Measurements from ENCODE around the gene AGTR1.

Gene AGTR1

DNA sequence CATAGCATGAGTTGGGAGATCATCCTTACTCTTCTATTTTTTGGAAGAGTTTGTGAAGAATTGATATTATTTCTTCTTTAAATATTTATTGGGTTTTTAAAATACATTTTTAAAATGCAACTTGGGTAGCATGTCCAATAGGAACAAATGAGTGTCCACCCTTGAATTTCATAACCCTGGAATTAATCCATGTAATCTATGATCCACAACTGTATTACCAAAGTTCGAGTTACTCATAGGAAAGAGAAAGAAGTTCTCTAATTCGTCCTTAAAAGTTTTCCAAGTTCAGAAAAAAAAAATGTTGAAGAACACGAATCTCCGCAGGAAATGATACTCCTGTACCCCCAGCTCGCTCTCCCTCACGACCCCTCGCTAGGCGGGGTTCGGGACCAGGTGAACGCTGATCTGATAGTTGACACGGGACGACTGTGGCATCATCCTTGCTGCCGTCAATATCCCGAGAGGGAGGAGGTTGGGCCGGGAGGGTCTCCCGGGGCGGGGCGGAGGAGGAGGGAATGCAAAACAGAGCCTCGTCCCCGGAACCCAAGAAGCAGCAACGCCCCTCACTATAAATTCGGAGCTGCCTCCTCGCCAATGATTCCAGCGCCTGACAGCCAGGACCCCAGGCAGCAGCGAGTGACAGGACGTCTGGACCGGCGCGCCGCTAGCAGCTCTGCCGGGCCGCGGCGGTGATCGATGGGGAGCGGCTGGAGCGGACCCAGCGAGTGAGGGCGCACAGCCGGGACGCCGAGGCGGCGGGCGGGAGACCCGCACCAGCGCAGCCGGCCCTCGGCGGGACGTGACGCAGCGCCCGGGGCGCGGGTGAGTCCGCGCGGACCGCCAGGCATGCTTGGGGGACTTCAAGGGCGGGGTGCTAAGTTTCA lies at the start of gene AGTR1:
AGTR1 (plus strand) TSS at position 598 of the 884 bp plus-strand sequence. CDS start 43,133 bp downstream, outside the sequence.
- DNase-seq = no peak

DNA sequence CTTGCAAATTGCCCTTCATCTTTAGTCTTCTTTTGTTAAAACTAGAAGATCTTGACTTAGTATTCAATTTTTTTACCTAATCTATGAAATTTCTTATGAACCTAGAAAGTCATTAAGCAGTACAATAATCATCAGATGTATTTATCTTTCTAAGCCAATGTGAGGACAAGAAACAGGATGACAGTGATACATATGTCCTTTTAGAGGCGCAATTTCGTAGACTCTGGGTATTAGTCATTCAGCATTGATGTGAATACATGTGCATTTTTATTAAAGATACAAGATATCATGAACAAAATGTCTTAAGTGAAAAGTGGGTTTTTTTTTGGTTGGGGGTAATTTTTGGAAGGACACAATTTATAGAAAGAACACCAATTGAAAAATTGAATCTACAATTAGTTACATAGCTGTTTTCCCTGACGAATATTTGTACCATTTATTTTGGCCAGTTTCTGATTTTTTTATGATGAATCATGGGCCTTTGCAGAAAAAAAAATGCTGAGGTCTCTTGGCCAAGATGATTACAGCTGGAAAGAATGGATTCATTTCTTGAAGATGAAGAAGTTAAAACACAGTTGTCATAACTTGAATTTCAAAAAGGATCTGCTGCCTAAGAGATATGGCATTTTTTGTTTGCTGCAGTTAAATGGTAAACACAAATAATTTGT lies 48.9 kb upstream of the AGTR1 start:
- no peak for DNase-seq

DNA sequence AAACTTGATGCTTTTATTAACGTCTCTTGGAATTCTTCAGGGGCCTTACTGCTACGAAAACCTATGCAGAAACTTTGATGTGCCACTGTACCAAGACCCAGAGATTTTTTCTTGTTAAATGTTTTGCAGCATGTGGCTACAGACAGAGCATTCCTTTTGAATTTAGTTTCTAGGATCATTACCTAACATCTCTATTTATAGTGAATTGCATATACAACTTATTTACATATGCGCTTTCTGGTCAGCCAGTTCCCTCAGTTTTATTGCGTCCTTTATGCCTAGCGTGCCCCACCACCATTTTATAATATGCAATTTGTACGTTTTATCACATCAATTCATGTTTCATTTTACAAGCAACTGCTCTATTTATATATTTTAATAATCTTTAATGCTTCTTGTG lies 46.2 kb upstream of the AGTR1 start:
- no peak for DNase-seq

DNA sequence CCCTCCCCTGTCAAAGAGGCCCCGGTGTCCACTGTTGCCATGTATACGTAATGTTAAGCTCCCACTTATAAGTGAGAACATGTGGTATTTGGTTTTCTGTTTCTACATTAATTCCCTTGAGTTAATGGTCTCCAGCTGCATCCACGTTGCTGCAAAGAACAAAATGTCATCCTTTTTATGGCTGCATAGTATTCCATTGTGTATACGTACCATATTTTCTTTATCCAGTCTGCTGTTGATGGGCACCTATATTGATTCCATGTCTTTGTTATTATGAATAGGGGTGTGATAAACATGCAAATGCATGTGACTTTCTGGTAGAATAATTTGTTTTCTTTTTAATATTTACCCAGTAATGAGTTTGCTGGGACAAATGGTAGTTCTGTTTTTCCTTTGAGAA lies 43.3 kb upstream of the AGTR1 start:
- DNase-seq = no peak

DNA sequence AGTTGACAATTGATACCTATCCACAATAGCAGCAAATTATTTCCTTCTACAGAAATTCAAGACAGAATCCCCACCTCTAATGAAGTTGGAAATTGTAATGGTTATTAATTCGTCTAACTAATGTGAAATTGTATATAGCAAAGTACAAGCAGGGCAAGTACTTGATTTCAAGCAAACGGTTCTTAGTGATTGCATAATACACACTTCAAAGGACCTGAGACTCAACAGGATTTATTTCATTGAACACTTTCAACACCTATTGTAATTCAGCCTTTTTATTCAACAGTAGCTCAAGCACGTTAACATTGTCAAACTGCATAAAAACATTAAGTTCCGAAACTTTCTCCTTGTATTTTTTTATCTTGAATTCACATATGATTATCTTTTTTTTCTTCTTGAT lies 40.2 kb upstream of the AGTR1 start:
- DNase-seq = no peak

DNA sequence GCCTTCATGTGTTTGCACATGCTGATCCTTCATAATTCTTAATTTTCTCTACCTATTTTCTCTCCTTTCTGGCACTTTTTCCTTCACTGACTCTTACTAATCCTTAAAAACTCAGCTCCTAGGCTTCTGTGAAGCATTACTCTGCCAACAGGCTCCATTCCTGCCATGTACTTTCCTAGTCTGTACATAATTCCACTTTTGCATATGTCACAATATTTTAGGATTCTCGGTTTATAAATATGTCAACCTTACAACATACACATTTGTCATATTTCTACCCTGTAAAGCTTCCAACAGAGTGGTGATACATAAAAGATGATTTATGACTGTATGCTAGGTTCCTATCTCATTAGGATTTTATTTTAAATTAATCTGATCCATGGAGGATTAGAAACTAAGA lies 38.2 kb upstream of the AGTR1 start:
- no peak for DNase-seq

DNA sequence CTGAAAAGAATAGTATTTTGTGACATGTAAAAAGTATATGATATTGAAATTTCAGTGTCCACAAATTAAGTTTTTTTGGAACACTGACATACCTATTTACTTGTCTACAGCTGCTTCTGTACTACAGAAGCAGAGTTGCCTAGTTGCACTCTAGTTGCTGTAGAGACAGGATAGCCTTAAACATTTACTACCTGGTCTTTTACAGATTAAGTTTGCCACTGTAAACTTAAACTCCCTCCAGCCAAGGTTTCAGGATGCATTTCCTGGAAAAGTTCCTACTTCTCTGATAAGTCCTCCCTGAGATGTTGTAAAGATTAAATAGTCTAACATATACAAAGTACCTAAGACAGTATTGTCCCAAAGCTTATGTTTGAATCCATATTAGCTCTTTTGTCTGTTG lies 17.4 kb upstream of the AGTR1 start:
- no peak for DNase-seq

DNA sequence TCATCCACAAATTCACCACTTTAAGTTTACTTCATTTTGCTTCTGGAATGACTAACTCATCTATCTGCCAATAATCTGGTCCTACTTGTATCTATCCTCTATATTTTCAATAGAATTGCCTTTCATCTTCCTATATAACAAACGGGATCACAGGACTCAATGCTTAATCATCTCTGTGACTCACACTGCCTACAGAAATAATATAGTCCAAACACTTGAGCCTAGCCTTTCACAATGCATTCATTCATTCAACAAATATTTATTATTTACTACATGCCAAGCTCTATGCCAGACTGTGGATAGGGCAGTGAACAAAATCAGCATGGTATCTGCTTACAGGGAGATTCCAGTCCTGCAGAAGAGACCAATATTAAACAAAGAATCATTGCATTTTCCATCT lies 16.6 kb upstream of the AGTR1 start:
- no peak for DNase-seq

DNA sequence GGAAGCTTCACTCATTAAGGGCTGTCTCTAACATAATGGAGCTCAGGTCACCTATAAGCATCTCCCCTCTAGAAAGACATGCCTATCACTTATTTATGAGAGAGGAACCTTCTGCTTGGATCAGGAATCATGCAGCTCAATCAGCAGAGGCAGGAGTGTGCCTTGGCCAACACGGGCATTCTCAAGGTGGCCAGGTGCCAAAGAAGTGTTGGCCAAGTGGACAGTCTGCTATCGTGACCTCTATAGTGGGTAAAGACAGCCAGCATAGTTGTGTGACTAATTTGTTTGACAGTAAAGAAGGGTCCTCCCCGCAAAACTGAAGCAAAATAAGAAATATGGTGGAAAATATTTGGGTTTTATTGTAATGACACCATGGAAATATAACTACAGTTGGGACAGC lies 14.7 kb upstream of the AGTR1 start:
- DNase-seq = no peak

DNA sequence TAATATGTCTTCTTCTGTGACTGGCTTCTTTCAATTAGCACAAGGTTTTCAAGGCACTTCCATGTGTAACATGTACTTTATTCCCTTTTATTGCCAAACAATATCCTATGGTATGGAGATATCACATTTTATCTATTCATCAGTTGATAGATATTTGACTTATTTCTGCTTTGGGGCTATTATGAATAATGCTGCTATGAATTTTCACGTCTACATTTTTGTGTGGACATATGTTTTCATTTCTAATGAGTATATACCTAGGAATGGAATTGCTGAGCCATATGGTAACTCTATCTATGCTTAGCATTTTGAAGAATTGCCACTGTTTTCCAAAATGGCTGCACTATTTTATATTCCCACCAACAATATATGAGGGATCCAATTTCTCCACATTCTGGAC lies 3.6 kb upstream of the AGTR1 start:
- no peak for DNase-seq

DNA sequence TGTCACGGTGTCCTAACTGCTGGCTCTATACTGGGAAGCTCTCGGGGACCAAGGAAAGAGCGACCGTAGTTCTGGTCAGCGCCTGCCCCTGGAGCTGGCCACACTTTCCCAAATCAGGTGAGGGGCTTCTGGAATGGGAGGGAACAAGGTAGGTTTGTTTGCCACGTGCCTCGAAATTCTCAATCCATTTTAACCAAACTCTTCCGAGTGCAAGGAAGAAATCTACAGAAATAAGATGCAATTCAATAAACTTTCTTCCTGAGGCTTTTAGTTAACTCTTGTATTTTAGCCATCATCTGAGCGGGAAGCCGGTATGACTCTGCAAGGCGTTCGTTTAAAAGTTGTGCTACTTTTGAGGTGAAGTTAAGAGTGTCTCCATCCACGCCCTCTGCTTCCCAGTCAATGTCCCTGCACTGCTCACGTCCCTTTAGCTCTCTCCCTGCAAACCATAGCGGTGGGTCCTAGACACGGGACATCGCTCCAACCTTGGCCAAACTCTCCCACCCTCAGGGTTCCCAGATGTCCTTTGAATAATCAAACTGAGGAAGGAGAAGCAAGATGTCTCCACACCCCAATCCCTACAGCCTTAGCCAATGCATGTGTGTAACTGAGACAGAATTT lies 597 bp downstream of the AGTR1 start:
- DNase-seq = no peak

DNA sequence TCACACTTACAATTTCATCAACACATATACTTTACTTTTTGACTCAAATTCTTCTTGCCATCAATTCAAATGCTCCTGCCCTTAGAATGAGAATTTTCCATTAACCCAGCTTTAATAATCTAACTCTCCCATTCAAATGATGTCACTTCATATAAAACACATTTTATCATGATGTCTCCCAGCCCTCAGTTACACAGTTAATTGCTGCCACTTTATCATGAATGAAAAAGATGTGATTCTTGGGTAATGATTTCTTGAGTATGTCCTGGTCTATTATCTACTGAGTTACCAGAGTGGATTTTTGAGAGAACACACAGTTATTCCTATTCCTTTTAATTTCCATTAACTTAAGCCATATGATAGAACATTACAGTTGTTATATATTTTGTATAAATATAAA lies 7.6 kb downstream of the AGTR1 start:
- no peak for DNase-seq

DNA sequence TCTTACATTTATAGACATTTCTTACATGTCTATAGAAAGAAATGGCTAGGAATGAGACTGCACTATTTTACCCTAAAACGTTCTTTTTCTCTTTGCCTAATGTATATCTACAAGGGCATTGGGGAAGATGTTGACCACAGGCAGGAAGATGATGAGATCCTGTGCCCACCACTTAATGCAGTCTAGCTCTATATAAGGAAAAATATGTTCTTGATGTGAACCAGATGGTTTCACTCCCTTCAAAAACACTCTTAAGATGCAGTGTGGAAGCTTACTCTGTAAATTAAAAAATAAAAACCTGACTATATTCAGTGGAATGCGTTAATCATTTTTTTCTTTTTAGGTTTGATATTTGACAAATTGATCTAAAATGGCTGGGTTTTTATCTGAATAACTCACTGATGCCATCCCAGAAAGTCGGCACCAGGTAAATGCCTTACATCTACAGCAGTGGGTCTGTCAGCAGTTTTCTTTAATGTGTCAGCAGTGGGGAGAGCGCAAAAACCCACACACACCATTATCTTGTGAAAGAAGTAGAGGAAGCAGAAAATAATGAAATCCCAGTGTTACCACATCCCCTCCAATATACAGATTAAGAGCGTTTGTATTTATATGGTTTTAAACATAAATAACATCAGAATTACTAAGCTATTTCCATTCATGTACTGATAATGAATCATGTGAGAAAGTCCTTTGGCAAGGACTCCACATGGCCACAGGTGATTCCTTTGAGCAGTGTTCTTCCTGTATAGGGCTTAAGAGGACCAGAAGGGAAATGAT lies 10.1 kb downstream of the AGTR1 start:
- no peak for DNase-seq

DNA sequence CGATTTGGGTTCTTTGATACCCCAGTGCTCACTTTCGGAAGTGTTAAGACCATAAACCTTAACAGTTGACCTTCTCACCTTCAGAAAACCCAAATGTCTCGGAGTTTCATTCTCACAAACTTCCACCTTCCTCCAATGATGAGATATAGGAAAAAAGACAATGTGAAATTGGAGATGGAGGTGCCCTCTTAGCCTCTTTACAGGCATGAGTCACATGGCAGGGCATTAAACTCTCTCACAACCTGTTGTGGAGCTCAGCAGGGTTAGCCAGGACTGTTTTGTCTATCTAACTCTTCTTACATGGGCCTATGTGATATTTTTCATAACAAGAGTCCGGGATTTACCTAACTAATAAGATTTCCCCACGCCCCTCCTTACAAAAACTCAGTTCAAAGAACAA lies 10.7 kb downstream of the AGTR1 start:
- no peak for DNase-seq

DNA sequence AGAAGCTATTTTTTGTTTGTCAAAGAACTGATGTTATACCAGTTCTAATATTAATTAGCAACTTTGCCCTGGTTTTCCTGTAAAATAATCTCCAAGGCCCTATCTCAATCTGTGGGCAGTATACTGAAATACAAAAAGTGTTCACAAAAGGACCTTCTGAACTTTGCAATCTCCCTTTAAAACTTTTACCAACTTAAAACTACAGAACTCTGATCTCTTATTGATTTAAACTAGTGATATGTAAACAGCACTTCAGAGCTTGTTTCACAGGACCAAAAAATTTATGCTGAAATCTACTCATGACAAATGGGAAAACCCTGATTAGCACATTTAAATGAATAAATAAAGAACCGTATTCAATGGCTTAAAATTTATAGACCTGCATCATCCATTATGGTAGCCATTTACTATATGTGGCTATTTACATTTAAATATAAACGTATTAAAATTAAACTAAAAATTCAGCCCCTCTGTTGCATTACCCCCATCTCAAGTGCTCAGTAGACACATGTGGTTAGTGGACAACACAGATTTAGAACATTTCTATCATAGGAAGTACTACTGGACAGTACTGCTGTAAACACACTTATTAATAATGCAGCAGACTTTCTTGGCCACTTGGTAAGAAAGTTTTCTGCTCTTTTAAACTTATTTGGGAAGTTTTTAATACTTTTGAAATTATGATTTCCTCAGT lies 12.0 kb downstream of the AGTR1 start:
- DNase-seq = no peak

DNA sequence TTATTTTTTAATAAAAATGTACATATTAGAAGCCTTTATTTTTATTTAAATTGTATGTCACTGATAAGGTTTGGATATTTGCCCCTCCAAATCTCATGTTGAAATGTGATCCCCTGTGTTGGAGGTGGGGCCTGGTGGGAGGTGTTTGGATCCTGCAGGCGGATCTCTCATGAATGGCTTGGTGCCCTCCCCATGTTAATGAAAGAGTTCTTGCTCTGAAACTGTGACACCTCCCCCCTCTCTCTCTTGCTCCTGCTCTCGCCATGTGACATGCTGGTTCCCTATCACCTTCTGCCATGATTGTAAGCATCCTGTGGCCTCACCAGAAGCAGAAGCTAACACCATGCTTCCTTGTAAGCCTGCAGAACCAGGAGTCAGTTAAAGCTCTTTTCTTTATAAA lies 13.0 kb downstream of the AGTR1 start:
- DNase-seq = no peak

DNA sequence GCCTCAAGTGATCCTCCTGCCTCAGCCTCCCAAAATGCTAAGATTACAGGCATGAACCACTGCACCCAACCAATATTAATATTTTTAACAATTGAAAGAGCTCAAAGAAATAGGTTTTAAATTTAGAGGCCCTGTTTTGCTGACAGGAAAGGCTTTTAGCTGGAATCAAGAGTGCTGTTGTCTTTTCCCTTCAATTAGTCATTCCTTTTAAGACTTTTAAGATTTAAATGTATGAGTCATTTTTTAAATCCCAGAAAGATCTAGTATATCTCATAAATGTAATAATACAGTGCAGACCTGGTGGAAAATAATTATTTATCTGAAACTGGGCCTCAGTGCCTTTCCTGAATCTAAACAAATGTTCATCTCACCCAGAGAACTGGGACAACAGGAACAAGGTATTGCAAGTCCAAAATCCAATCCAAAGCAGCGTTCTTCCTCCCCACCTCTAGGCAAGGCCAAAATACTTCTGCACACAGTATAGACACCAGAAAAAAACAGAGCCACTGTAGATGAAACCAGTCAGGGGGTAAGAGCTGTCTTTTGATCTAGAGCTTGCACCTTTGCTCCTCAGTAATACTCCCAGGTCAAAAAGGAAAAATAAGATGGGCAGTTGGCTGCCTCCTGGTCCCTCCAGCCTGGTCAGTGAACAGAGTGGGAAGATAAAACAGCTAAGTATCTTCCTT lies 14.4 kb downstream of the AGTR1 start:
- no peak for DNase-seq

DNA sequence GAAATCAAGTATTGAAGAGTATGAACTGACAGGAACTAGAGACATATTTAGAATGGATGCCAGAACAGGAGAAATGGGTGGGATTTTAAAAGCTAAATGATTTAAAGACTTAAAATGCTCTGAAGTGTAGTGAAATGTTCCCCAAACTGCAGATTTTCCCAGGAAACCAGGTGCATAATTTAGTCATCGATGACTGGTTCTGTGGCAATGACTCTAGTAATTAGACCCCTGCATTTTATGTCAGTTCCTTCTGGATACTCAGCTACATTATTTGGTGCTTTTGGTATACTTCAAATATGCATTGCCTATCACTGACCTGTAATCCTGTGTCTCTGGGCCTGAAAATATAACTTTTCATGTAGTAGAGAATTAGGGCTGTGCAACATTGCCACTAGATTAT lies 16.8 kb downstream of the AGTR1 start:
- DNase-seq = no peak

DNA sequence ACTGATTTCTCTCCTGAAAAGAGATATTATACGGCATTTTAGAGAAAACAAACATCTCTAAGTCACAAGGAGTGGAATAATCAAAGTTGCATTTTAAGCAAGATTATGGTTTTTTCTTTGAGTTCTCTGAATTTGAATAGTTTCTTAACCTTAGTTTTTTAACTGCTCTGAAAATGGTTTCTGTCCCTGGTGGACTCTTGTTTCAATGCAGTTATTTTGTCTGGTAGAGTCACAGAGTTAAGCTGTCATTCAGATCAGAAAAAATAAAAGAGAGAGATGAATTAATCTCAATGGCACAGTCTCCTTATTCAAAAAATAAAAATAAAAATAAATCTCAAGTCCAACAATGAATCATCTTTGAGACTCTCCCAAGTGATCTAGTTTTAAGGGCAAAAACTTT lies 19.0 kb downstream of the AGTR1 start:
- no peak for DNase-seq

DNA sequence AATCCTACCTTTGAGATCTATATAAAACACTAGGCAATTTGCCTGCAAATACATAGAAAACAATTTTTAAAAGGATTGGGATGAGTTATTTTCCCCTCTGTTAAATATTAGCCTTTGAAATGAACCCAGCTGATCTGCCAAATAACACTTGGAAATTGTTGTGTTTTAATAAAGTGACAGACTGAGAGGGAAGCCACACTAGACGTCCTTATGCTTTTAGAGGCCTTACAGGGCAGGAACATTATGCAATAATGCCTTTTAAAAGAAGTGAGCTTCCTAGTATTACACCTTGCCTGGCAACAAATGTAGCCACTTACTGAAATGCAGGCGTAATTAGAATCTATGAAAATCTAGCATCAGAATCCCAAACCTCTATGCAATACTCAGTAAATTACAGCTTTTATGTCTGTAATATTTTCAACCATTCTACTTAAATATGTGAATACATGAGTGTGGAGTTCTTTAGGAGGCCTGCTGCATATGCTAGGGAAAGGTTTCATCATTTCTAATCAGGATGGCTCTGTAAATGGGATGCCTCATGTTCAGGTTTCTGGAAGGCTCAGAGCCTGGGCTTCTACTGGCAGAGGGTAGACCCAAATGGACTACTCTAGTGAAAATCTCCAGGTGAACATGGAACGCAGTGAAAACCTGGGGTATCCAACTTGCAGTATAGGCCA lies 20.3 kb downstream of the AGTR1 start:
- no peak for DNase-seq

All from CD4-positive, alpha-beta T cell treated with Interleukin-12 subunit alpha and Interleukin-12 subunit beta, for 1 hour (primary cell).